K562 (cell line): ENCODE measurements around the gene DPAGT1. TPM values are rescaled to one million over a fixed set of nuclear protein-coding genes. Genes with fewer than 3 reads are reported as not detected.

Experiments
- ARID3B ChIP-seq: fragments of 250-450 bp; sonication (Bioruptor Pico); IDR thresholded peaks from 2 replicates; pipeline ENCODE4 v1.4.0; 2020; ENCODE audit warnings: borderline replicate concordance
- ASH1L ChIP-seq: fragments of 450-650 bp; IDR thresholded peaks from 2 replicates; pipeline ENCODE4 v1.6.1; 2018; ENCODE audit warnings: borderline replicate concordance, mild to moderate bottlenecking, low read depth; ENCODE audit not compliant: partially characterized antibody
- GTF2A2 ChIP-seq: IDR thresholded peaks from 2 replicates; pipeline ENCODE4 v1.6.1; 2016; ENCODE audit warnings: mild to moderate bottlenecking, missing genetic modification characterization, missing compliant biosample characterization
- KDM5B ChIP-seq: fragments of 200-600 bp; sonication (generic); IDR thresholded peaks from 2 replicates; pipeline ENCODE4 v1.6.1; 2012; ENCODE audit warnings: low read depth, mild to moderate bottlenecking, moderate library complexity, low read length, control low read depth, inconsistent platforms; ENCODE audit not compliant: insufficient replicate concordance
- PHTF2 ChIP-seq: fragments of 250-450 bp; sonication (Bioruptor Pico); IDR thresholded peaks from 2 replicates; pipeline ENCODE4 v1.5.0; 2021; ENCODE audit warnings: mild to moderate bottlenecking
- SMARCA4 ChIP-seq: fragments of 450-650 bp; IDR thresholded peaks from 2 replicates; pipeline ENCODE4 v1.6.1; 2016
- ZNF140 ChIP-seq: fragments of 250-450 bp; sonication (Bioruptor Pico); IDR thresholded peaks from 2 replicates; pipeline ENCODE4 v1.8.0; 2021; ENCODE audit warnings: moderate library complexity, mild to moderate bottlenecking, inconsistent platforms
- ZNF408 ChIP-seq: fragments of 250-450 bp; sonication (Bioruptor Pico); IDR thresholded peaks from 2 replicates; pipeline ENCODE4 v1.4.0; 2020; ENCODE audit warnings: low read depth, mild to moderate bottlenecking, moderate library complexity
- ZNF561 ChIP-seq: fragments of 450-650 bp; formaldehyde crosslinking; conservative IDR thresholded peaks from 2 replicates; pipeline ENCODE4 v1.4.0; 2020; ENCODE audit warnings: mild to moderate bottlenecking, moderate library complexity
- polyA plus RNA-seq, 8 experiments: library from polyadenylated mRNA; depleted of rRNA in 4 of 8; stranded (reverse) in 5 of 8; unstranded in 3 of 8; fragments of >200 nt; fragmentation: Nextera tagmentation in 2 of 8; fragmentation: Illumina TruSeq in 1 of 8; extraction: Ambion mirVana in 2 of 8; extraction: Trizol in 1 of 8; gene quantifications; 2 replicates each; pipeline versions ENCODE4 v1.2.1 to v1.2.3, GENCODE V29; 2011 to 2014; ENCODE audit warnings: inconsistent platforms in 1 of 8, missing spikeins in 1 of 8
- total RNA-seq, 7 experiments: library from RNA; depleted of rRNA in 6 of 7; stranded (reverse); fragments of >200 nt in 6 of 7; fragmentation: Illumina TruSeq in 2 of 7; extraction: Trizol in 2 of 7; gene quantifications; 2 replicates each; pipeline versions ENCODE4 v1.2.1 to v1.2.3, GENCODE V29; 2011 to 2021; ENCODE audit warnings: low replicate concordance in 1 of 7
- TF ChIP-seq, protein P1 (sequence below): fragments of 250-450 bp; sonication (Bioruptor Pico); IDR thresholded peaks from 2 replicates; pipeline ENCODE4 v1.8.0; 2021; ENCODE audit warnings: moderate library complexity, mild to moderate bottlenecking, inconsistent platforms
- TF ChIP-seq, protein P2 (sequence below), 2 experiments: fragments of 450-650 bp in 1 of 2; sonication (generic) in 1 of 2; formaldehyde crosslinking in 1 of 2; IDR thresholded peaks; 2 replicates each; pipeline versions ENCODE4 v1.7.1 to v1.9.0; 2016 to 2022; ENCODE audit warnings: inconsistent platforms in 1 of 2, mild to moderate bottlenecking in 1 of 2, missing genetic modification reagents in 1 of 2
- TF ChIP-seq, protein P3 (sequence below): sonication (generic); formaldehyde crosslinking; IDR thresholded peaks from 2 replicates; pipeline ENCODE4 v1.8.1; 2023; ENCODE audit warnings: mild to moderate bottlenecking, missing genetic modification reagents

Gene DPAGT1
- total and polyA plus RNA-seq, 9 of the 15 experiments (the other 6 are each of a cell fraction or from before 2014, with no cell fraction given): 29.9 to 135 (median 85.0) TPM

- TF ChIP-seq, protein P1, sequence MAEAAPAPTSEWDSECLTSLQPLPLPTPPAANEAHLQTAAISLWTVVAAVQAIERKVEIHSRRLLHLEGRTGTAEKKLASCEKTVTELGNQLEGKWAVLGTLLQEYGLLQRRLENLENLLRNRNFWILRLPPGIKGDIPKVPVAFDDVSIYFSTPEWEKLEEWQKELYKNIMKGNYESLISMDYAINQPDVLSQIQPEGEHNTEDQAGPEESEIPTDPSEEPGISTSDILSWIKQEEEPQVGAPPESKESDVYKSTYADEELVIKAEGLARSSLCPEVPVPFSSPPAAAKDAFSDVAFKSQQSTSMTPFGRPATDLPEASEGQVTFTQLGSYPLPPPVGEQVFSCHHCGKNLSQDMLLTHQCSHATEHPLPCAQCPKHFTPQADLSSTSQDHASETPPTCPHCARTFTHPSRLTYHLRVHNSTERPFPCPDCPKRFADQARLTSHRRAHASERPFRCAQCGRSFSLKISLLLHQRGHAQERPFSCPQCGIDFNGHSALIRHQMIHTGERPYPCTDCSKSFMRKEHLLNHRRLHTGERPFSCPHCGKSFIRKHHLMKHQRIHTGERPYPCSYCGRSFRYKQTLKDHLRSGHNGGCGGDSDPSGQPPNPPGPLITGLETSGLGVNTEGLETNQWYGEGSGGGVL (CRISPR knock-in tag): no peak
- TF ChIP-seq KDM5B (no peak), ZNF408 (CRISPR knock-in tag) (no peak), GTF2A2 (tag) (no peak), ASH1L (no peak), ZNF561 (CRISPR knock-in tag) (no peak), PHTF2 (CRISPR knock-in tag) (no peak), ZNF140 (no peak), SMARCA4 (peak; percentile 90), ARID3B (no peak)
- TF ChIP-seq, protein P2, sequence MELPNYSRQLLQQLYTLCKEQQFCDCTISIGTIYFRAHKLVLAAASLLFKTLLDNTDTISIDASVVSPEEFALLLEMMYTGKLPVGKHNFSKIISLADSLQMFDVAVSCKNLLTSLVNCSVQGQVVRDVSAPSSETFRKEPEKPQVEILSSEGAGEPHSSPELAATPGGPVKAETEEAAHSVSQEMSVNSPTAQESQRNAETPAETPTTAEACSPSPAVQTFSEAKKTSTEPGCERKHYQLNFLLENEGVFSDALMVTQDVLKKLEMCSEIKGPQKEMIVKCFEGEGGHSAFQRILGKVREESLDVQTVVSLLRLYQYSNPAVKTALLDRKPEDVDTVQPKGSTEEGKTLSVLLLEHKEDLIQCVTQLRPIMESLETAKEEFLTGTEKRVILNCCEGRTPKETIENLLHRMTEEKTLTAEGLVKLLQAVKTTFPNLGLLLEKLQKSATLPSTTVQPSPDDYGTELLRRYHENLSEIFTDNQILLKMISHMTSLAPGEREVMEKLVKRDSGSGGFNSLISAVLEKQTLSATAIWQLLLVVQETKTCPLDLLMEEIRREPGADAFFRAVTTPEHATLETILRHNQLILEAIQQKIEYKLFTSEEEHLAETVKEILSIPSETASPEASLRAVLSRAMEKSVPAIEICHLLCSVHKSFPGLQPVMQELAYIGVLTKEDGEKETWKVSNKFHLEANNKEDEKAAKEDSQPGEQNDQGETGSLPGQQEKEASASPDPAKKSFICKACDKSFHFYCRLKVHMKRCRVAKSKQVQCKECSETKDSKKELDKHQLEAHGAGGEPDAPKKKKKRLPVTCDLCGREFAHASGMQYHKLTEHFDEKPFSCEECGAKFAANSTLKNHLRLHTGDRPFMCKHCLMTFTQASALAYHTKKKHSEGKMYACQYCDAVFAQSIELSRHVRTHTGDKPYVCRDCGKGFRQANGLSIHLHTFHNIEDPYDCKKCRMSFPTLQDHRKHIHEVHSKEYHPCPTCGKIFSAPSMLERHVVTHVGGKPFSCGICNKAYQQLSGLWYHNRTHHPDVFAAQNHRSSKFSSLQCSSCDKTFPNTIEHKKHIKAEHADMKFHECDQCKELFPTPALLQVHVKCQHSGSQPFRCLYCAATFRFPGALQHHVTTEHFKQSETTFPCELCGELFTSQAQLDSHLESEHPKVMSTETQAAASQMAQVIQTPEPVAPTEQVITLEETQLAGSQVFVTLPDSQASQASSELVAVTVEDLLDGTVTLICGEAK (IDR thresholded peaks at IDR 0.05): no peak
- TF ChIP-seq, protein P2 (CRISPR knock-in tag; IDR thresholded peaks at IDR 0.05): 0 out of 2 replicates have a peak, but pooled peaks have one; percentile 16
- TF ChIP-seq, protein P3, sequence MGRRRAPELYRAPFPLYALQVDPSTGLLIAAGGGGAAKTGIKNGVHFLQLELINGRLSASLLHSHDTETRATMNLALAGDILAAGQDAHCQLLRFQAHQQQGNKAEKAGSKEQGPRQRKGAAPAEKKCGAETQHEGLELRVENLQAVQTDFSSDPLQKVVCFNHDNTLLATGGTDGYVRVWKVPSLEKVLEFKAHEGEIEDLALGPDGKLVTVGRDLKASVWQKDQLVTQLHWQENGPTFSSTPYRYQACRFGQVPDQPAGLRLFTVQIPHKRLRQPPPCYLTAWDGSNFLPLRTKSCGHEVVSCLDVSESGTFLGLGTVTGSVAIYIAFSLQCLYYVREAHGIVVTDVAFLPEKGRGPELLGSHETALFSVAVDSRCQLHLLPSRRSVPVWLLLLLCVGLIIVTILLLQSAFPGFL (CRISPR knock-in tag): no peak
Measured at GRCh38 chr11:119085437-119085847, 16.2 kb downstream of the DPAGT1 start (continued).
